Activated CD8-positive, alpha-beta T cell treated with anti-CD3 and anti-CD28 coated beads for 36 hours (primary cell): Measurements from ENCODE around the gene CD40. TPM values are rescaled to one million over a fixed set of nuclear protein-coding genes. Genes with fewer than 3 reads are reported as not detected.

Source experiments
- ATAC-seq: fragments of 200-7000 bp; cut with Tn5 transposase; one replicate; pipeline ENCODE4 v1.10.0; 2021; ENCODE audit warnings: mild to moderate bottlenecking, moderate library complexity
- CTCF ChIA-PET: fragments of 350-600 bp; sonication (Branson Sonifier 250); formaldehyde crosslinking; loops from one replicate; lab custom pipeline; 2021; ENCODE audit warnings: antibody characterized with exemption; lab: Charles Lee
- POLR2A ChIA-PET: fragments of 350-600 bp; sonication (Branson Sonifier 250); formaldehyde crosslinking; loops from one replicate; lab custom pipeline; 2021; ENCODE audit warnings: antibody characterized with exemption; lab: Charles Lee
- DNase-seq: peaks from one replicate; pipeline ENCODE4 v3.0.0-alpha.2; 2020
- H3K27ac Mint-ChIP-seq: one replicate; pipeline ENCODE4 v1.8.0; 2021; ENCODE audit warnings: mild to moderate bottlenecking, mixed read lengths
- H3K27me3 Mint-ChIP-seq: one replicate; pipeline ENCODE4 v1.8.0; 2021; ENCODE audit warnings: mixed read lengths
- H3K36me3 Mint-ChIP-seq: one replicate; pipeline ENCODE4 v1.8.0; 2021; ENCODE audit warnings: low read depth, mixed read lengths
- H3K4me1 Mint-ChIP-seq: one replicate; pipeline ENCODE4 v1.8.0; 2021; ENCODE audit warnings: low read depth, mixed read lengths
- H3K4me3 Mint-ChIP-seq: one replicate; pipeline ENCODE4 v1.8.0; 2021; ENCODE audit warnings: mild to moderate bottlenecking, moderate library complexity, mixed read lengths
- H3K9me3 Mint-ChIP-seq: one replicate; pipeline ENCODE4 v1.8.0; 2021; ENCODE audit warnings: mixed read lengths
- CTCF ChIP-seq: fragments of 200-600 bp; IDR thresholded peaks from one replicate; pipeline ENCODE4 v1.8.0; 2022; ENCODE audit warnings: antibody characterized with exemption, mild to moderate bottlenecking
- intact Hi-C: fragments of 100-400 bp; cut with micrococcal nuclease; formaldehyde crosslinking; loops from one replicate; pipeline ENCODE4 v1.10.0; 2022
- total RNA-seq, 2 experiments: library from RNA; stranded (reverse); gene quantifications; one replicate each; pipeline ENCODE4 v1.2.3, GENCODE V29; 2021

The CD40 gene
- total RNA-seq, 2 experiments from 2014 or later, result 3.3 to 3.5 TPM

GRCh38 chr20:46173652-46174468 lies 55.7 kb downstream of the CD40 start:
- H3K4me3 Mint-ChIP-seq, result no peak overlapping the region
- H3K9me3 Mint-ChIP-seq, result no peaks in the 10 kb centered on the region
- no peak for DNase-seq
- no peaks in the 10 kb centered on the region for H3K4me1 Mint-ChIP-seq
- intact Hi-C loops, result loop anchor here (5.0 kb wide), 1 partner anchor 152 kb away; no protein-coding TSS in a partner anchor
- ChIA-PET CTCF (interaction anchor here (0.6 to 4.8 kb wide), 14 partner anchors 9 to 233 kb away, joined by 3 to 39 read pairs (median 4); partner anchors contain the start of gene ELMO2), POLR2A (interaction anchor here (1.5 kb wide), 1 partner anchor 32 kb away, joined by 4 read pairs; no protein-coding TSS in a partner anchor)
- no peak overlapping the region for H3K27ac Mint-ChIP-seq
- TF ChIP-seq CTCF, result no peak
- ATAC-seq, result no peak
- no peaks in the 10 kb centered on the region for H3K36me3 Mint-ChIP-seq
- peaks cover 41% of the 10 kb centered on the region for H3K27me3 Mint-ChIP-seq

- no peak overlapping the region for H3K4me3 Mint-ChIP-seq
- no peaks in the 10 kb centered on the region for H3K9me3 Mint-ChIP-seq
- peak; percentile 69 for TF ChIP-seq CTCF
- H3K27ac Mint-ChIP-seq, result no peak overlapping the region
- ChIA-PET CTCF (interaction anchor here (0.6 to 4.8 kb wide), 25 partner anchors 8 to 232 kb away, joined by 3 to 39 read pairs (median 3); partner anchors contain the start of gene ELMO2), POLR2A (interaction anchor here (1.5 kb wide), 1 partner anchor 32 kb away, joined by 4 read pairs; no protein-coding TSS in a partner anchor)
- H3K27me3 Mint-ChIP-seq, result peaks cover 41% of the 10 kb centered on the region
- DNase-seq, result peak; percentile 84
- peak; percentile 98 for ATAC-seq
- no peaks in the 10 kb centered on the region for H3K36me3 Mint-ChIP-seq
- H3K4me1 Mint-ChIP-seq, result no peaks in the 10 kb centered on the region
- intact Hi-C loops, result loop anchor here (5.0 kb wide), 1 partner anchor 152 kb away; no protein-coding TSS in a partner anchor
These were observed 56.5 kb downstream of the CD40 start for GRCh38 chr20:46174469-46175126.

GRCh38 chr20:46175127-46175494 lies 57.0 kb downstream of the CD40 start:
- ChIA-PET POLR2A (interaction anchor here (1.5 kb wide), 1 partner anchor 31 kb away, joined by 4 read pairs; no protein-coding TSS in a partner anchor), CTCF (interaction anchor here (0.7 to 4.8 kb wide), 18 partner anchors 9 to 232 kb away, joined by 3 to 39 read pairs (median 3); partner anchors contain the start of gene ELMO2)
- no peak overlapping the region for H3K27ac Mint-ChIP-seq
- TF ChIP-seq CTCF, result no peak
- no peaks in the 10 kb centered on the region for H3K9me3 Mint-ChIP-seq
- DNase-seq, result no peak
- H3K4me3 Mint-ChIP-seq, result no peak overlapping the region
- no peaks in the 10 kb centered on the region for H3K4me1 Mint-ChIP-seq
- no peak for ATAC-seq
- H3K36me3 Mint-ChIP-seq, result no peaks in the 10 kb centered on the region
- H3K27me3 Mint-ChIP-seq, result peaks cover 41% of the 10 kb centered on the region
- intact Hi-C loops, result no loop called here

GRCh38 chr20:46176739-46177378 lies 58.7 kb downstream of the CD40 start:
- intact Hi-C loops, result no loop called here
- CTCF ChIA-PET, result interaction anchor here (0.7 to 4.8 kb wide), 4 partner anchors 45 to 237 kb away, joined by 3 to 39 read pairs (median 6); no protein-coding TSS in a partner anchor
- Mint-ChIP-seq H3K27ac (no peak overlapping the region), H3K27me3 (peaks cover 41% of the 10 kb centered on the region), H3K4me3 (no peak overlapping the region), H3K9me3 (no peaks in the 10 kb centered on the region), H3K4me1 (no peaks in the 10 kb centered on the region), H3K36me3 (no peaks in the 10 kb centered on the region)
- no peak for ATAC-seq
- POLR2A ChIA-PET, result no interaction called here
- no peak for TF ChIP-seq CTCF
- DNase-seq, result no peak
